Measurements from ENCODE around the gene NUP98. TPM values are rescaled to one million over a fixed set of nuclear protein-coding genes. Genes with fewer than 3 reads are reported as not detected.
A peak's percentile ranks its signal among the peaks of the same experiment; 100 is the strongest.

NUP98 gene
- total and polyA plus RNA-seq, 8 donors = 12.2 to 38.0 (median 26.1) TPM

DNA sequence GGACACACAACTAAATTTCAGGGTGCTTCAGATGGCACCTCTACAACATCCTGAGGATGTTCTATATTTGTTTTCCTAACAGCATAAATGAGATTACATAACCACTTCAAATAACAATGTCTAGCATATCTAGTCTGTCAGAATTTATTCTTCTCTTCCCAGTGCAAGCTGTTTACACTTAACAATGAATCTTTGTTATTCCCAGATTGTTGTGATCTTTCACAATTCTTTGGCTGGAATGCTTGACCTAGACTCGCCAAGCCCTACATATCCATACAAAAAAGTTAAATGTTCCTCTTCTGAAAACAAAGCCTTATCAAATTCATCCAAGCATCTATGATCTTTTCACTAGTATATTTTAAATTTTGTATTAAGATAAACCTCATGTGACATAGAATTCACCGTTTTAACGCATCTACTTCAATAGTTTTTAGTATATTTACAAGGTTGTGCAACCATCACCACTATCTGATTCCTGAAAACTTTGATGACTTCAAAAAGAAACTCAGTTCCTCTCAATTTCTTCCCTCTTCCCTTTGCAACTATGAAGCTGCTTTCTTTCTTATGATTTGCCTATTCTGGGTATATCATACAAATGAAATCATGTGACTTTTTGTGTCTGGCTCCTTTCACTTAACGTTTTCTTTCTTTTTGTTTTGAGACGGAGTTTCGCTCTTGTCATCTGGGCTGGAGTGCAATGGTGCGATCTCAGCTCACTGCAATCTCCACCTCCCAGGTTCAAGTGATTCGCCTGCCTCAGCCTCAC, 64.5 kb downstream of the NUP98 start:
- FAIRE-seq = no peak
- peaks cover 0 to 58% (median 30%) of the 10 kb centered on the region in 3 donors for H3K36me3 ChIP-seq

DNA sequence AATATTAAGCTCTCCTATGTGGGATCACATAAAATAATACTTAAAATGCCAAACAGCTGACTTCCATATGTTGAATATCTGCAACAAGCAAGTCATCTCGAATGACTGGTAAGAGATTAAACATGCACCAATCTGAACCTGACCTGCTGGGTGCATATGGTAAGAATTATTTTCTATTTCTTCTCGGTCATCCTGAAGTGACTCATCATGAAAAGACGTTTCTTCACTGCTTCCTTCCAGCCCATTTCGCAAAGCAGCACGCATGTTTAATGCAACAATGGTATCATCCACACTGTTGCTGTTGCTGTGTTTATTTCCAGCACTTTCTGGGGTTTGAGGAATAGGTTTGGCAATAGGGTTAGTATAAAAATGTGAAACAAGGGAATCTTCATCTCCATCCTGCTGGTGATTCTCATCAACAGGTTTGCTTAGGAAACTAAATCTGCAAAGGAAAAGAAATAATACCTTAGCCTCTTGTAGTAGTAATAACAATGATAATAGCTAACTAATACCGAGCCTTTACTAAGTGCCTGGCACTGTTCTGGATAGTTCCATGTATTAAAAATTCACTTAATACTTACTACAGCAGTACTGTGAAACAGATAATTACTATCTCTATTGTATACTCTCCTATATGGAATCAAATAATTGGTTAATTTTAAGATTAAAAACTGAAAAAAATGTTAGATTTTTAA, 74.2 kb downstream of the NUP98 start:
- intact Hi-C loops (cut with DNase I) = loop anchor here in 1 of 3 donors (10.0 kb wide), 1 partner anchor 62 kb away; no protein-coding TSS in a partner anchor
- DNase-seq (no peak), ATAC-seq (peak in 2 of 4 donors; percentile 42 to 49), FAIRE-seq (no peak)
- Histone ChIP-seq H3K4me3 (no peak overlapping the region), H3K27me3 (no peaks in the 10 kb centered on the region), H3K27ac (no peak overlapping the region), H3K9me3 (no peaks in the 10 kb centered on the region), H3K4me1 (no peaks in the 10 kb centered on the region), H3K36me3 (peaks cover 0 to 63% (median 22%) of the 10 kb centered on the region in 3 donors)
- TF ChIP-seq, protein P1, sequence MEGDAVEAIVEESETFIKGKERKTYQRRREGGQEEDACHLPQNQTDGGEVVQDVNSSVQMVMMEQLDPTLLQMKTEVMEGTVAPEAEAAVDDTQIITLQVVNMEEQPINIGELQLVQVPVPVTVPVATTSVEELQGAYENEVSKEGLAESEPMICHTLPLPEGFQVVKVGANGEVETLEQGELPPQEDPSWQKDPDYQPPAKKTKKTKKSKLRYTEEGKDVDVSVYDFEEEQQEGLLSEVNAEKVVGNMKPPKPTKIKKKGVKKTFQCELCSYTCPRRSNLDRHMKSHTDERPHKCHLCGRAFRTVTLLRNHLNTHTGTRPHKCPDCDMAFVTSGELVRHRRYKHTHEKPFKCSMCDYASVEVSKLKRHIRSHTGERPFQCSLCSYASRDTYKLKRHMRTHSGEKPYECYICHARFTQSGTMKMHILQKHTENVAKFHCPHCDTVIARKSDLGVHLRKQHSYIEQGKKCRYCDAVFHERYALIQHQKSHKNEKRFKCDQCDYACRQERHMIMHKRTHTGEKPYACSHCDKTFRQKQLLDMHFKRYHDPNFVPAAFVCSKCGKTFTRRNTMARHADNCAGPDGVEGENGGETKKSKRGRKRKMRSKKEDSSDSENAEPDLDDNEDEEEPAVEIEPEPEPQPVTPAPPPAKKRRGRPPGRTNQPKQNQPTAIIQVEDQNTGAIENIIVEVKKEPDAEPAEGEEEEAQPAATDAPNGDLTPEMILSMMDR (IDR thresholded peaks at IDR 0.05) = no peak
- 86 to 87% methylated on average over 6 of the region's 6 CpGs for WGBS, 2 donors

More for the DNA sequence above, 64.5 kb downstream of the NUP98 start:
- Histone ChIP-seq H3K4me3 (no peak overlapping the region), H3K9me3 (no peaks in the 10 kb centered on the region), H3K27ac (no peak overlapping the region), H3K4me1 (no peaks in the 10 kb centered on the region), H3K27me3 (no peaks in the 10 kb centered on the region)
- no peak for DNase-seq
- TF ChIP-seq, protein P1 (IDR thresholded peaks at IDR 0.05) = no peak
- ATAC-seq = no peak
- intact Hi-C loops (cut with DNase I) = no loop called here
- 84 to 87% methylated on average over 8 of the region's 8 CpGs for whole genome bisulfite sequencing, 2 donors

DNA sequence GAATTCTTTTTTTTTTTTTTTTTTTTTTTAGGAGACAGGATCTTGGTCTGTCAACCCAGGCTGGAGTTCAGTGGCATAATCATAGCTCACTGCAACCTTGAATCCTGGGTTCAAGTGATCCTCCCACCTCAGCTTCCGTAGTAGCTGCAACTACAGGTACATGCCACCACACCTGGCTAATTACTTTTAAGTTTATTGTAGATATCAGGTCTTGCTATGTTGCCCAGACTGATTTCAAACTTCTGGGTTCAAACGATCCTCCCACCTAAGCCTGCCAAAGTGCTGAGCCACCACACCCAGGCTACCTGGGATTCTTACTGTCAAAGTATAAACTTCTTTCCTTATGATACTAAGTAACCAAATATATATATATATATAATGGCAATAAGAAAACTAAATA, 75.3 kb downstream of the NUP98 start:
- TF ChIP-seq, protein P1 (IDR thresholded peaks at IDR 0.05) = no peak
- H3K36me3 ChIP-seq = peaks cover 0 to 67% (median 21%) of the 10 kb centered on the region in 3 donors
- H3K4me3 ChIP-seq = no peak overlapping the region
- H3K4me1 ChIP-seq = no peaks in the 10 kb centered on the region
- H3K9me3 ChIP-seq = no peaks in the 10 kb centered on the region
- H3K27me3 ChIP-seq = no peaks in the 10 kb centered on the region
- ATAC-seq (no peak), DNase-seq (no peak), FAIRE-seq (no peak)
- WGBS, 2 donors = 87 to 90% methylated on average over 2 of the region's 2 CpGs
- H3K27ac ChIP-seq = no peak overlapping the region
- intact Hi-C loops (cut with DNase I) = loop anchor here in 1 of 3 donors (10.0 kb wide), 1 partner anchor 63 kb away; no protein-coding TSS in a partner anchor

DNA sequence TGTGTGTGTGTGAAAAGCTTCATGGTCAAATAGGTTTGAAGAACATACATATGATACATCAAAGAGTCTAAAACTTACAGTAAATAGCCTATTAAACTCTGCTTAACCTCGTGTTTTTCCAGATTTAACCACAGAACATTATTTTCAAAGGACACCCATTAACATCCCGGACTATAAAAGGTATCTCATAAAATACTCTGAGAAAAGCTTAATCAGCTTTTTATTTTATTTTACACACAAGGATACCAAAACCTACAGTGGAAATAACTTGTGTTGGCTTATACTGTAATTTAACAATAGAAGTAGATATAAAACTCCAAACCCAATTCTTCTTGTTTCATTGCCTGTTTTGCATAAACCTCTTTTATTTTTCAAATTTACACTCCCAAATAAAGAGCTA, 76.4 kb downstream of the NUP98 start:
- Histone ChIP-seq H3K27ac (no peak overlapping the region), H3K4me3 (no peak overlapping the region), H3K36me3 (peaks cover 0 to 75% (median 21%) of the 10 kb centered on the region in 3 donors), H3K9me3 (no peaks in the 10 kb centered on the region), H3K4me1 (no peaks in the 10 kb centered on the region), H3K27me3 (no peaks in the 10 kb centered on the region)
- DNase-seq (no peak), FAIRE-seq (no peak), ATAC-seq (no peak)
- intact Hi-C loops (cut with DNase I) = loop anchor here in 1 of 3 donors (10.0 kb wide), 1 partner anchor 64 kb away; no protein-coding TSS in a partner anchor
- TF ChIP-seq, protein P1 (IDR thresholded peaks at IDR 0.05) = no peak
- 94 to 98% methylated on average over 2 of the region's 2 CpGs for WGBS, 2 donors
